ENCODE data around the gene TIGD3.

TIGD3 gene

DNA sequence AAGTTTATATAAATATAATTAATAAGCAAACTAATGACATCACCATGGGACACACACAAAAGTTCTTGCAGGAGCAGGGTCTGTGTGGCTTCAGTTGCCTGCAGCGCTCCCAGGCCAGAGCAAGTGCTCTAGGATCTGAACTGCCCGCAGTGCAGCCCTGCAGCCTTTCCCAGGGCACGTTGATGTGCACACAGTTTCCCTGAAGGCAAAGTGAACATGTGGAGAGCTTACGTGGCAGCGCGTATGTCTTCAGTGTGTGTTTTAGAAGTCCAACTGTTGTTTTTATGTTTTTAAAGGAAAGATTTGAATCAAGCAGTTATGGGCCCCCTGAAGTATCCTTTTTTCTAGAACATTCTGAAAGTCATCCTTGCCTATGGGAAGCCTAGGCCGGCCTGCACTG is 1.2 kb upstream of the TIGD3 start:
- TF ChIP-seq TAF1 (IDR thresholded peaks at IDR 0.05; ENCODE audit: borderline replicate concordance, insufficient read depth, low read length) (no peak), POLR2AphosphoS5 (IDR thresholded peaks at IDR 0.05; ENCODE audit: low read depth, low read length) (no peak), SIN3A (IDR thresholded peaks at IDR 0.05; ENCODE audit: borderline replicate concordance, insufficient read depth, low read length) (no peak), FOXP2 (optimal IDR thresholded peaks at IDR 0.05; ENCODE audit: borderline replicate concordance, extremely low read depth, extremely low read length, insufficient read depth) (no peak)
- TF ChIP-seq, protein P1, sequence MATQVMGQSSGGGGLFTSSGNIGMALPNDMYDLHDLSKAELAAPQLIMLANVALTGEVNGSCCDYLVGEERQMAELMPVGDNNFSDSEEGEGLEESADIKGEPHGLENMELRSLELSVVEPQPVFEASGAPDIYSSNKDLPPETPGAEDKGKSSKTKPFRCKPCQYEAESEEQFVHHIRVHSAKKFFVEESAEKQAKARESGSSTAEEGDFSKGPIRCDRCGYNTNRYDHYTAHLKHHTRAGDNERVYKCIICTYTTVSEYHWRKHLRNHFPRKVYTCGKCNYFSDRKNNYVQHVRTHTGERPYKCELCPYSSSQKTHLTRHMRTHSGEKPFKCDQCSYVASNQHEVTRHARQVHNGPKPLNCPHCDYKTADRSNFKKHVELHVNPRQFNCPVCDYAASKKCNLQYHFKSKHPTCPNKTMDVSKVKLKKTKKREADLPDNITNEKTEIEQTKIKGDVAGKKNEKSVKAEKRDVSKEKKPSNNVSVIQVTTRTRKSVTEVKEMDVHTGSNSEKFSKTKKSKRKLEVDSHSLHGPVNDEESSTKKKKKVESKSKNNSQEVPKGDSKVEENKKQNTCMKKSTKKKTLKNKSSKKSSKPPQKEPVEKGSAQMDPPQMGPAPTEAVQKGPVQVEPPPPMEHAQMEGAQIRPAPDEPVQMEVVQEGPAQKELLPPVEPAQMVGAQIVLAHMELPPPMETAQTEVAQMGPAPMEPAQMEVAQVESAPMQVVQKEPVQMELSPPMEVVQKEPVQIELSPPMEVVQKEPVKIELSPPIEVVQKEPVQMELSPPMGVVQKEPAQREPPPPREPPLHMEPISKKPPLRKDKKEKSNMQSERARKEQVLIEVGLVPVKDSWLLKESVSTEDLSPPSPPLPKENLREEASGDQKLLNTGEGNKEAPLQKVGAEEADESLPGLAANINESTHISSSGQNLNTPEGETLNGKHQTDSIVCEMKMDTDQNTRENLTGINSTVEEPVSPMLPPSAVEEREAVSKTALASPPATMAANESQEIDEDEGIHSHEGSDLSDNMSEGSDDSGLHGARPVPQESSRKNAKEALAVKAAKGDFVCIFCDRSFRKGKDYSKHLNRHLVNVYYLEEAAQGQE (IDR thresholded peaks at IDR 0.05; ENCODE audit: insufficient read depth in 1 of 2, low read depth in 2 of 2, low read length in 2 of 2), result no peak

- TF ChIP-seq POLR2AphosphoS5 (IDR thresholded peaks at IDR 0.05; ENCODE audit: low read depth, low read length) (0 out of 2 replicates have a peak, but pooled peaks have one; percentile 32), TAF1 (IDR thresholded peaks at IDR 0.05; ENCODE audit: borderline replicate concordance, insufficient read depth, low read length) (no peak)
These were observed 669 bp upstream of the TIGD3 start for GRCh38 chr11:65353900-65354264.

GRCh38 chr11:65355013-65355775 is 643 bp downstream of the TIGD3 start:
- TF ChIP-seq TAF1 (IDR thresholded peaks at IDR 0.05; ENCODE audit: borderline replicate concordance, insufficient read depth, low read length) (no peak), POLR2AphosphoS5 (IDR thresholded peaks at IDR 0.05; ENCODE audit: low read depth, low read length) (no peak), FOXP2 (optimal IDR thresholded peaks at IDR 0.05; ENCODE audit: borderline replicate concordance, extremely low read depth, extremely low read length, insufficient read depth) (no peak)

DNA sequence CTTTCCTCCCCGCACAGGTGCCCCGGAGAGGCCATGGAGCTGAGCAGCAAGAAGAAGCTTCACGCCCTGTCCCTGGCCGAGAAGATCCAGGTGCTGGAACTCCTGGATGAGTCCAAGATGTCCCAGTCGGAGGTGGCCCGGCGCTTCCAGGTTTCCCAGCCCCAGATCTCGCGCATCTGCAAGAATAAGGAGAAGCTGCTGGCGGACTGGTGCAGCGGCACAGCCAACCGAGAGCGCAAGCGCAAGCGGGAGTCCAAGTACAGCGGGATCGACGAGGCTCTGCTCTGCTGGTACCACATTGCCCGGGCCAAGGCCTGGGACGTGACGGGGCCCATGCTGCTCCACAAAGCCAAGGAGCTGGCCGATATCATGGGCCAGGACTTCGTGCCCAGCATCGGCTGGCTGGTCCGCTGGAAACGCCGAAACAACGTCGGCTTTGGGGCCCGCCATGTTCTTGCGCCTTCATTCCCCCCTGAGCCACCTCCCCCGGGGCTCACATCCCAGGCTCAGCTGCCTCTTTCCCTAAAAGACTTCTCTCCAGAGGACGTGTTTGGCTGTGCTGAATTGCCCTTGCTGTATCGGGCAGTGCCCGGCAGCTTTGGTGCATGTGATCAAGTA is 1.3 kb downstream of the TIGD3 start:
- TF ChIP-seq TAF1 (IDR thresholded peaks at IDR 0.05; ENCODE audit: borderline replicate concordance, insufficient read depth, low read length), result no peak
- no peak for TF ChIP-seq FOXP2 (optimal IDR thresholded peaks at IDR 0.05; ENCODE audit: borderline replicate concordance, extremely low read depth, extremely low read length, insufficient read depth)
- TF ChIP-seq SIN3A (IDR thresholded peaks at IDR 0.05; ENCODE audit: borderline replicate concordance, insufficient read depth, low read length), result no peak
- TF ChIP-seq, protein P1 (IDR thresholded peaks at IDR 0.05; ENCODE audit: insufficient read depth in 1 of 2, low read depth in 2 of 2, low read length in 2 of 2), result no peak

- TF ChIP-seq, protein P1 (IDR thresholded peaks at IDR 0.05; ENCODE audit: insufficient read depth in 1 of 2, low read depth in 2 of 2, low read length in 2 of 2), result no peak
- TF ChIP-seq FOXP2 (optimal IDR thresholded peaks at IDR 0.05; ENCODE audit: borderline replicate concordance, extremely low read depth, extremely low read length, insufficient read depth) (no peak), SIN3A (IDR thresholded peaks at IDR 0.05; ENCODE audit: borderline replicate concordance, insufficient read depth, low read length) (no peak), TAF1 (IDR thresholded peaks at IDR 0.05; ENCODE audit: borderline replicate concordance, insufficient read depth, low read length) (no peak)
These were observed 1.9 kb downstream of the TIGD3 start for GRCh38 chr11:65356394-65356972.

- no peak for TF ChIP-seq SIN3A (IDR thresholded peaks at IDR 0.05; ENCODE audit: borderline replicate concordance, insufficient read depth, low read length)
- no peak for TF ChIP-seq FOXP2 (optimal IDR thresholded peaks at IDR 0.05; ENCODE audit: borderline replicate concordance, extremely low read depth, extremely low read length, insufficient read depth)
- TF ChIP-seq TAF1 (IDR thresholded peaks at IDR 0.05; ENCODE audit: borderline replicate concordance, insufficient read depth, low read length), result no peak
- no peak for TF ChIP-seq POLR2AphosphoS5 (IDR thresholded peaks at IDR 0.05; ENCODE audit: low read depth, low read length)
- TF ChIP-seq, protein P1 (IDR thresholded peaks at IDR 0.05; ENCODE audit: insufficient read depth in 1 of 2, low read depth in 2 of 2, low read length in 2 of 2), result no peak
These were observed 3.4 kb downstream of the TIGD3 start for GRCh38 chr11:65357856-65358356.

Data from PFSK-1 (cell line).